ENCODE measurements around the gene KIFC1.

- no peak for TF ChIP-seq POLR2A (IDR thresholded peaks at IDR 0.05)
- TF ChIP-seq, protein P1, sequence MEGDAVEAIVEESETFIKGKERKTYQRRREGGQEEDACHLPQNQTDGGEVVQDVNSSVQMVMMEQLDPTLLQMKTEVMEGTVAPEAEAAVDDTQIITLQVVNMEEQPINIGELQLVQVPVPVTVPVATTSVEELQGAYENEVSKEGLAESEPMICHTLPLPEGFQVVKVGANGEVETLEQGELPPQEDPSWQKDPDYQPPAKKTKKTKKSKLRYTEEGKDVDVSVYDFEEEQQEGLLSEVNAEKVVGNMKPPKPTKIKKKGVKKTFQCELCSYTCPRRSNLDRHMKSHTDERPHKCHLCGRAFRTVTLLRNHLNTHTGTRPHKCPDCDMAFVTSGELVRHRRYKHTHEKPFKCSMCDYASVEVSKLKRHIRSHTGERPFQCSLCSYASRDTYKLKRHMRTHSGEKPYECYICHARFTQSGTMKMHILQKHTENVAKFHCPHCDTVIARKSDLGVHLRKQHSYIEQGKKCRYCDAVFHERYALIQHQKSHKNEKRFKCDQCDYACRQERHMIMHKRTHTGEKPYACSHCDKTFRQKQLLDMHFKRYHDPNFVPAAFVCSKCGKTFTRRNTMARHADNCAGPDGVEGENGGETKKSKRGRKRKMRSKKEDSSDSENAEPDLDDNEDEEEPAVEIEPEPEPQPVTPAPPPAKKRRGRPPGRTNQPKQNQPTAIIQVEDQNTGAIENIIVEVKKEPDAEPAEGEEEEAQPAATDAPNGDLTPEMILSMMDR (IDR thresholded peaks at IDR 0.05): no peak
These were observed 40.9 kb downstream of the KIFC1 start for GRCh38 chr6:33432546-33432945.
